ENCODE results near the gene TRAPPC5.

The TRAPPC5 gene

GRCh38 chr19:7650148-7650547 lies 30.5 kb upstream of the TRAPPC5 start:
- no peak overlapping the region for H3K27ac ChIP-seq (replicated peaks)
- TF ChIP-seq GABPA (IDR thresholded peaks at IDR 0.05; ENCODE audit: low read depth) (no peak), SPI1 (IDR thresholded peaks at IDR 0.05; ENCODE audit: borderline replicate concordance, low read depth) (no peak), POLR2AphosphoS5 (IDR thresholded peaks at IDR 0.05; ENCODE audit: low read depth) (no peak), REST (IDR thresholded peaks at IDR 0.05; ENCODE audit: insufficient replicate concordance, low read depth) (no peak), CTCF (IDR thresholded peaks at IDR 0.05; ENCODE audit: insufficient read depth, low read length) (no peak)
- H3K4me3 ChIP-seq (replicated peaks; ENCODE audit: insufficient read depth, low read length), result no peak overlapping the region
- H3K27me3 ChIP-seq (ENCODE audit: insufficient read depth, poor library complexity, severe bottlenecking), result no peaks in the 10 kb centered on the region
- DNase-seq (ENCODE audit: low read depth in 1 of 2, low spot score in 1 of 2), result no peak

- TF ChIP-seq REST (IDR thresholded peaks at IDR 0.05; ENCODE audit: insufficient replicate concordance, low read depth) (no peak), SPI1 (IDR thresholded peaks at IDR 0.05; ENCODE audit: borderline replicate concordance, low read depth) (no peak), POLR2AphosphoS5 (IDR thresholded peaks at IDR 0.05; ENCODE audit: low read depth) (peak; percentile 68), CTCF (IDR thresholded peaks at IDR 0.05; ENCODE audit: insufficient read depth, low read length) (peak; percentile 88), GABPA (IDR thresholded peaks at IDR 0.05; ENCODE audit: low read depth) (no peak)
- peak; percentile 97 to 98 for DNase-seq (ENCODE audit: low read depth in 1 of 2, low spot score in 1 of 2)
- Histone ChIP-seq H3K27me3 (ENCODE audit: insufficient read depth, poor library complexity, severe bottlenecking) (no peaks in the 10 kb centered on the region), H3K27ac (replicated peaks) (peak overlapping the region; percentile 75), H3K4me3 (replicated peaks; ENCODE audit: insufficient read depth, low read length) (no peak overlapping the region)
These were observed 28.5 kb upstream of the TRAPPC5 start for GRCh38 chr19:7652061-7652641.

GRCh38 chr19:7654401-7654800 lies 26.2 kb upstream of the TRAPPC5 start:
- Histone ChIP-seq H3K27ac (replicated peaks) (peak overlapping the region; percentile 15; the same call in 1 of the 2 replicates), H3K4me3 (replicated peaks; ENCODE audit: insufficient read depth, low read length) (no peak overlapping the region), H3K27me3 (ENCODE audit: insufficient read depth, poor library complexity, severe bottlenecking) (no peaks in the 10 kb centered on the region)
- no peak for DNase-seq (ENCODE audit: low read depth in 1 of 2, low spot score in 1 of 2)
- TF ChIP-seq POLR2AphosphoS5 (IDR thresholded peaks at IDR 0.05; ENCODE audit: low read depth) (no peak), CTCF (IDR thresholded peaks at IDR 0.05; ENCODE audit: insufficient read depth, low read length) (no peak), GABPA (IDR thresholded peaks at IDR 0.05; ENCODE audit: low read depth) (no peak), REST (IDR thresholded peaks at IDR 0.05; ENCODE audit: insufficient replicate concordance, low read depth) (no peak), SPI1 (IDR thresholded peaks at IDR 0.05; ENCODE audit: borderline replicate concordance, low read depth) (no peak)
